Body of pancreas (tissue), 4 donors: ENCODE data around the gene MMP23B. TPM values are rescaled to one million over a fixed set of nuclear protein-coding genes. Genes with fewer than 3 reads are reported as not detected.

Source experiments
- ATAC-seq: fragments of 150-250 bp; one replicate; pipeline ENCODE4 v1.9.1; 2016
- DNase-seq, 4 donors: peaks; one replicate each; pipeline ENCODE4 v3.0.0-alpha.2; 2019
- H3K27ac ChIP-seq, 4 donors: fragments of 200-600 bp; sonication (generic); 1 replicate in 3 of 4; 2 replicates in 1 of 4; pipeline versions ENCODE4 v1.5.1 to v1.6.1; 2016 to 2019; ENCODE audit warnings: mild to moderate bottlenecking in 1 of 4, mixed read lengths in 1 of 4, moderate library complexity in 1 of 4
- H3K27me3 ChIP-seq, 2 donors: fragments of 200-600 bp; sonication (generic); one replicate each; pipeline ENCODE4 v1.6.0; 2016; ENCODE audit warnings: mild to moderate bottlenecking in 1 of 2
- H3K36me3 ChIP-seq, 2 donors: fragments of 200-600 bp; sonication (generic); replicated peaks in 1 of 2; 2 replicates each; pipeline ENCODE4 v1.5.1; 2016; ENCODE audit warnings: low read depth in 2 of 2; ENCODE audit not compliant: insufficient read depth in 1 of 2
- H3K4me1 ChIP-seq: fragments of 200-600 bp; sonication (generic); one replicate; pipeline ENCODE4 v1.6.0; 2016
- H3K4me3 ChIP-seq, 2 donors: fragments of 200-600 bp; sonication (generic); 1 replicate in 1 of 2; 2 replicates in 1 of 2; pipeline ENCODE4 v1.5.1; 2016 to 2019
- H3K9me3 ChIP-seq, 3 donors: fragments of 200-600 bp; sonication (generic); 1 replicate in 2 of 3; 2 replicates in 1 of 3; pipeline ENCODE4 v1.5.1; 2016
- CTCF ChIP-seq, 7 experiments: fragments of 450-650 bp in 4 of 7; fragments of 200-600 bp in 3 of 7; sonication (generic) in 3 of 7; IDR thresholded peaks; one replicate each; pipeline ENCODE4 v1.5.1; 2016 to 2019; ENCODE audit warnings: antibody characterized with exemption in 7 of 7
- POLR2A ChIP-seq, 3 donors: fragments of 450-650 bp; IDR thresholded peaks; one replicate each; pipeline ENCODE4 v1.6.1; 2016; ENCODE audit warnings: antibody characterized with exemption in 3 of 3, mild to moderate bottlenecking in 2 of 3
- WGBS, 2 donors: methylation state at CpG; one replicate each; pipeline ENCODE4 v1.1.5; 2017; 5-methylcytosine and 5-hydroxymethylcytosine counted together
- intact Hi-C: fragments of 100-400 bp; cut with DNase I; formaldehyde crosslinking; loops from one replicate; pipeline ENCODE4 v1.15.1; 2023
- total RNA-seq, 2 donors: library from RNA; depleted of rRNA; stranded (reverse); fragments of >200 nt; gene quantifications; one replicate each; pipeline ENCODE4 v1.1.0, GENCODE V29; 2016

Gene MMP23B
- total RNA-seq, 2 donors from 2014 or later: 0.99 to 1.8 TPM

GRCh38 chr1:1677718-1678580 is 46.0 kb downstream of the MMP23B start:
- intact Hi-C loops: no loop called here

GRCh38 chr1:1678581-1679380 is 46.8 kb downstream of the MMP23B start:
- DNase-seq (peak in 3 of 4 donors; percentile 52 to 62 (median 59)), ATAC-seq (peak; percentile 45)
- TF ChIP-seq POLR2A (IDR thresholded peaks at IDR 0.05): no peak
- TF ChIP-seq CTCF (IDR thresholded peaks at IDR 0.05): peak in 4 of 7 experiments; percentile 26 to 41 (median 34)
- Histone ChIP-seq H3K9me3 (no peaks in the 10 kb centered on the region), H3K4me3 (no peak overlapping the region), H3K4me1 (peaks cover 24% of the 10 kb centered on the region), H3K27ac (peak overlapping the region in 1 of 4 donors; percentile 55), H3K36me3 (no peaks in the 10 kb centered on the region), H3K27me3 (no peaks in the 10 kb centered on the region)
- WGBS, 2 donors: 59 to 71% methylated on average over 14 to 24 of the region's 24 CpGs
- intact Hi-C loops: no loop called here

More at GRCh38 chr1:1677718-1678580, 46.0 kb downstream of the MMP23B start:
- H3K9me3 ChIP-seq: no peaks in the 10 kb centered on the region
- ATAC-seq (no peak), DNase-seq (no peak)
- peaks cover 24% of the 10 kb centered on the region for H3K4me1 ChIP-seq
- H3K27me3 ChIP-seq: no peaks in the 10 kb centered on the region
- H3K36me3 ChIP-seq: no peaks in the 10 kb centered on the region
- no peak overlapping the region for H3K4me3 ChIP-seq
- WGBS, 2 donors: 78 to 93% methylated on average over 37 to 39 of the region's 39 CpGs
- no peak for TF ChIP-seq CTCF (IDR thresholded peaks at IDR 0.05)
- TF ChIP-seq POLR2A (IDR thresholded peaks at IDR 0.05): no peak
- peak overlapping the region in 1 of 4 donors; percentile 55 for H3K27ac ChIP-seq

- intact Hi-C loops: no loop called here
- Histone ChIP-seq H3K27ac (no peak overlapping the region), H3K36me3 (no peaks in the 10 kb centered on the region), H3K4me3 (no peak overlapping the region), H3K9me3 (no peaks in the 10 kb centered on the region), H3K4me1 (peaks cover 24% of the 10 kb centered on the region), H3K27me3 (no peaks in the 10 kb centered on the region)
- DNase-seq: no peak
- TF ChIP-seq CTCF (IDR thresholded peaks at IDR 0.05) (no peak), POLR2A (IDR thresholded peaks at IDR 0.05) (no peak)
- ATAC-seq: no peak
- WGBS, 2 donors: 69 to 80% methylated on average over 32 of the region's 32 CpGs
Measured at GRCh38 chr1:1680031-1680911, 48.3 kb downstream of the MMP23B start.

GRCh38 chr1:1680912-1681273 is 48.9 kb downstream of the MMP23B start:
- ATAC-seq (no peak), DNase-seq (peak in 2 of 4 donors; percentile 27 to 41)
- WGBS, 2 donors: 45 to 57% methylated on average over 11 of the region's 11 CpGs
- Histone ChIP-seq H3K27me3 (no peaks in the 10 kb centered on the region), H3K9me3 (no peaks in the 10 kb centered on the region), H3K4me3 (no peak overlapping the region), H3K27ac (no peak overlapping the region), H3K36me3 (no peaks in the 10 kb centered on the region), H3K4me1 (peaks cover 24% of the 10 kb centered on the region)
- TF ChIP-seq CTCF (IDR thresholded peaks at IDR 0.05): no peak
- no peak for TF ChIP-seq POLR2A (IDR thresholded peaks at IDR 0.05)
- intact Hi-C loops: no loop called here
